Activated CD8-positive, alpha-beta memory T cell treated with anti-CD3 and anti-CD28 coated beads, Interleukin-2, amount 50 U/mL, for 1 hour (primary cell): Measurements from ENCODE around the gene VAV3.

Source experiments
- DNase-seq: peaks from one replicate; pipeline ENCODE4 v3.0.0-alpha.2; 2020; ENCODE audit errors: extremely low read depth

The VAV3 gene

GRCh38 chr1:107974090-107974489, 9.1 kb upstream of the VAV3 start:
- DNase-seq = no peak

GRCh38 chr1:107972391-107973180, 7.6 kb upstream of the VAV3 start:
- no peak for DNase-seq

GRCh38 chr1:107966550-107966949, 1.6 kb upstream of the VAV3 start:
- DNase-seq = no peak

GRCh38 chr1:107964336-107965109, 457 bp downstream of the VAV3 start:
- no peak for DNase-seq

- no peak for DNase-seq
These were observed 1.2 kb downstream of the VAV3 start for GRCh38 chr1:107963601-107964335.

GRCh38 chr1:107963008-107963407, 2.0 kb downstream of the VAV3 start:
- DNase-seq = no peak

- no peak for DNase-seq
These were observed 10.1 kb downstream of the VAV3 start for GRCh38 chr1:107954719-107955415.

- no peak for DNase-seq
These were observed 10.9 kb downstream of the VAV3 start for GRCh38 chr1:107954126-107954525.

- no peak for DNase-seq
These were observed 11.4 kb downstream of the VAV3 start for GRCh38 chr1:107953556-107953955.

- no peak for DNase-seq
These were observed 12.0 kb downstream of the VAV3 start for GRCh38 chr1:107952989-107953388.

- DNase-seq = no peak
These were observed 14.5 kb downstream of the VAV3 start for GRCh38 chr1:107950464-107950863.

- no peak for DNase-seq
These were observed 15.3 kb downstream of the VAV3 start for GRCh38 chr1:107949467-107950253.

GRCh38 chr1:107946794-107947193, 18.2 kb downstream of the VAV3 start:
- DNase-seq = no peak

- DNase-seq = no peak
These were observed 21.3 kb downstream of the VAV3 start for GRCh38 chr1:107943694-107944093.

- DNase-seq = no peak
These were observed 22.2 kb downstream of the VAV3 start for GRCh38 chr1:107942814-107943213.

- DNase-seq = no peak
These were observed 23.4 kb downstream of the VAV3 start for GRCh38 chr1:107941531-107941930.

- no peak for DNase-seq
These were observed 23.9 kb downstream of the VAV3 start for GRCh38 chr1:107941123-107941522.

GRCh38 chr1:107940701-107941100, 24.3 kb downstream of the VAV3 start:
- DNase-seq = no peak

GRCh38 chr1:107940017-107940577, 24.9 kb downstream of the VAV3 start:
- DNase-seq = no peak

- DNase-seq = no peak
These were observed 25.7 kb downstream of the VAV3 start for GRCh38 chr1:107939256-107939655.
